Activated T-cell treated with anti-CD3 and anti-CD28 coated beads, Interleukin-2, amount 50 U/mL, for 48 hours (primary cell): ENCODE data around the gene TMEM120A.
A peak's percentile ranks its signal among the peaks of the same experiment; 100 is the strongest.

Experiments
- DNase-seq, 2 experiments: peaks; one replicate each; pipeline ENCODE4 v3.0.0-alpha.2; 2020

Gene TMEM120A

GRCh38 chr7:75993689-75994387, 557 bp downstream of the TMEM120A start:
- DNase-seq: peak; percentile 41 to 42

- DNase-seq: no peak
Observed at GRCh38 chr7:75992083-75992755, 2.2 kb downstream of the TMEM120A start.

GRCh38 chr7:75991531-75992082, 2.8 kb downstream of the TMEM120A start:
- no peak for DNase-seq

- DNase-seq: no peak
Observed at GRCh38 chr7:75989500-75990388, 4.7 kb downstream of the TMEM120A start.

- no peak for DNase-seq
Observed at GRCh38 chr7:75988568-75989499, 5.6 kb downstream of the TMEM120A start.

GRCh38 chr7:75987805-75988567, 6.4 kb downstream of the TMEM120A start:
- no peak for DNase-seq

GRCh38 chr7:75987026-75987804, 7.2 kb downstream of the TMEM120A start:
- DNase-seq: no peak

GRCh38 chr7:75986147-75986781, 8.1 kb downstream of the TMEM120A start:
- no peak for DNase-seq

GRCh38 chr7:75985518-75986146, 8.8 kb downstream of the TMEM120A start:
- no peak for DNase-seq

- DNase-seq: no peak
Observed at GRCh38 chr7:75985009-75985517, 9.3 kb downstream of the TMEM120A start.

- DNase-seq: no peak
Observed at GRCh38 chr7:75984130-75985008, 10.0 kb downstream of the TMEM120A start.

GRCh38 chr7:75983471-75984129, 10.8 kb downstream of the TMEM120A start:
- no peak for DNase-seq

GRCh38 chr7:75982306-75983064, 11.9 kb downstream of the TMEM120A start:
- no peak for DNase-seq

- no peak for DNase-seq
Observed at GRCh38 chr7:75981453-75982305, 12.7 kb downstream of the TMEM120A start.

- DNase-seq: no peak
Observed at GRCh38 chr7:75981203-75981452, 13.3 kb downstream of the TMEM120A start.
